SK-N-SH (cell line): ENCODE data around the gene ZFP90. TPM values are rescaled to one million over a fixed set of nuclear protein-coding genes. Genes with fewer than 3 reads are reported as not detected.

ENCODE experiments used
- CTCF ChIA-PET: fragments of 300-600, 350-600 bp; formaldehyde crosslinking; extraction: SDS; loops from one replicate; lab custom pipeline; 2021; lab: Yijun Ruan, JAX
- POLR2A ChIA-PET: fragments of 350-600 bp; sonication (Branson Sonifier 250); formaldehyde crosslinking; extraction: SDS; loops from one replicate; lab custom pipeline; 2020; ENCODE audit warnings: antibody characterized with exemption, inconsistent platforms; lab: Yijun Ruan, JAX
- DNase-seq: peaks from one replicate; pipeline ENCODE4 v3.0.0; 2012
- H2AFZ ChIP-seq: fragments of 200-600 bp; sonication (generic); 2 replicates; pipeline ENCODE4 v1.8.1; 2016; ENCODE audit warnings: antibody characterized with exemption, mild to moderate bottlenecking, low read depth
- H3F3A ChIP-seq: fragments of 200-600 bp; sonication (generic); replicated peaks from 2 replicates; pipeline ENCODE3; 2016; ENCODE audit warnings: antibody characterized with exemption, mild to moderate bottlenecking; ENCODE audit not compliant: insufficient read depth
- H3K27ac ChIP-seq, 2 experiments: fragments of 200-500 bp in 1 of 2; fragments of 200-600 bp in 1 of 2; sonication (Bioruptor generic) in 1 of 2; sonication (generic), shearing (Covaris generic) in 1 of 2; 2 replicates each; pipeline versions ENCODE4 v1.5.1 to v1.6.1; 2014 to 2016; ENCODE audit warnings: low read depth in 2 of 2, inconsistent platforms in 1 of 2, low read length in 1 of 2, mild to moderate bottlenecking in 1 of 2, mixed read lengths in 1 of 2
- H3K27me3 ChIP-seq: fragments of 200-600 bp; sonication (generic), shearing (Covaris generic); 2 replicates; pipeline ENCODE4 v1.6.1; 2016; ENCODE audit warnings: mixed run types; ENCODE audit not compliant: insufficient read depth
- H3K36me3 ChIP-seq, 2 experiments: fragments of 200-500 bp in 1 of 2; fragments of 200-600 bp in 1 of 2; sonication (Bioruptor generic) in 1 of 2; sonication (generic) in 1 of 2; replicated peaks in 1 of 2; 2 replicates each; pipeline versions ENCODE3 to v1.5.1; 2014 to 2016; ENCODE audit warnings: low read length in 1 of 2, mild to moderate bottlenecking in 1 of 2; ENCODE audit not compliant: insufficient read depth in 2 of 2, control insufficient read depth in 1 of 2
- H3K4me1 ChIP-seq, 2 experiments: fragments of 200-500 bp in 1 of 2; fragments of 200-600 bp in 1 of 2; sonication (Bioruptor generic) in 1 of 2; sonication (generic), shearing (Covaris generic) in 1 of 2; 2 replicates each; pipeline versions ENCODE4 v1.5.1 to v1.6.1; 2014 to 2016; ENCODE audit warnings: low read depth in 1 of 2, low read length in 1 of 2, mixed run types in 1 of 2; ENCODE audit not compliant: insufficient read depth in 2 of 2, control insufficient read depth in 1 of 2
- H3K4me2 ChIP-seq: fragments of 200-600 bp; sonication (generic), shearing (Covaris generic); 2 replicates; pipeline ENCODE4 v1.6.1; 2017; ENCODE audit warnings: mixed run types
- H3K4me3 ChIP-seq, 2 experiments: fragments of 200-500 bp in 1 of 2; fragments of 200-600 bp in 1 of 2; sonication (Bioruptor generic) in 1 of 2; sonication (generic), shearing (Covaris generic) in 1 of 2; 2 replicates each; pipeline versions ENCODE4 v1.5.1 to v1.8.1; 2014 to 2016; ENCODE audit warnings: low read depth in 2 of 2, inconsistent platforms in 1 of 2, low read length in 1 of 2, mild to moderate bottlenecking in 1 of 2, mixed read lengths in 1 of 2, moderate library complexity in 1 of 2
- H3K79me2 ChIP-seq: fragments of 200-600 bp; sonication (generic); 2 replicates; pipeline ENCODE4 v1.8.1; 2017; ENCODE audit warnings: mild to moderate bottlenecking; ENCODE audit not compliant: insufficient read depth
- H3K9ac ChIP-seq: fragments of 200-600 bp; sonication (generic); 2 replicates; pipeline ENCODE4 v1.6.1; 2017; ENCODE audit warnings: mixed run types
- H3K9me2 ChIP-seq: fragments of 200-600 bp; sonication (generic); 2 replicates; pipeline ENCODE4 v1.6.1; 2017; ENCODE audit warnings: mixed run types
- H3K9me3 ChIP-seq: fragments of 200-600 bp; sonication (generic); 2 replicates; pipeline ENCODE4 v1.6.1; 2017; ENCODE audit warnings: mixed run types, mild to moderate bottlenecking, moderate library complexity
- H4K20me1 ChIP-seq: fragments of 200-600 bp; sonication (generic); 2 replicates; pipeline ENCODE4 v1.6.1; 2017; ENCODE audit warnings: mild to moderate bottlenecking, mixed run types; ENCODE audit not compliant: insufficient read depth
- CHD2 ChIP-seq: fragments of 150-350 bp; IDR thresholded peaks from 2 replicates; pipeline ENCODE4 v1.6.1; 2018; ENCODE audit warnings: low read length; ENCODE audit not compliant: partially characterized antibody
- EZH2phosphoT487 ChIP-seq: fragments of 200-600 bp; sonication (generic); IDR thresholded peaks from 2 replicates; pipeline ENCODE4 v1.6.1; 2017; ENCODE audit warnings: low read depth, mixed run types, mild to moderate bottlenecking, antibody characterized with exemption, moderate library complexity, borderline replicate concordance
- FOSL2 ChIP-seq: IDR thresholded peaks from 2 replicates; pipeline ENCODE4 v1.4.0; 2012; ENCODE audit warnings: low read depth, mild to moderate bottlenecking, moderate library complexity, borderline replicate concordance
- FOXJ3 ChIP-seq: sonication (generic); formaldehyde crosslinking; IDR thresholded peaks from 2 replicates; pipeline ENCODE4 v1.5.1; 2020; ENCODE audit warnings: mild to moderate bottlenecking, missing genetic modification reagents
- FOXM1 ChIP-seq: IDR thresholded peaks from 2 replicates; pipeline ENCODE4 v1.4.0; 2012; ENCODE audit warnings: low read depth, mild to moderate bottlenecking
- GATA2 ChIP-seq: sonication (generic); formaldehyde crosslinking; IDR thresholded peaks from 2 replicates; pipeline ENCODE4 v1.5.0; 2020; ENCODE audit warnings: mild to moderate bottlenecking, missing genetic modification reagents
- JUND ChIP-seq: IDR thresholded peaks from 2 replicates; pipeline ENCODE4 v1.4.0; 2012
- MEF2A ChIP-seq: IDR thresholded peaks from 2 replicates; pipeline ENCODE4 v1.4.0; 2012; ENCODE audit warnings: low read depth, borderline replicate concordance
- MXI1 ChIP-seq: IDR thresholded peaks from 2 replicates; pipeline ENCODE4 v1.6.1; 2012; ENCODE audit warnings: mild to moderate bottlenecking, low read depth, low read length, improper control_type of control experiment
- NRF1 ChIP-seq: IDR thresholded peaks from 2 replicates; pipeline ENCODE4 v1.6.1; 2012; ENCODE audit warnings: low read depth, mild to moderate bottlenecking, low read length
- RCOR1 ChIP-seq: fragments of 150-350 bp; IDR thresholded peaks from 2 replicates; pipeline ENCODE4 v1.6.1; 2017; ENCODE audit warnings: antibody characterized with exemption, low read length
- RFX5 ChIP-seq: IDR thresholded peaks from 2 replicates; pipeline ENCODE4 v1.6.1; 2012; ENCODE audit warnings: mild to moderate bottlenecking, improper control_type of control experiment, low read length
- TAF1 ChIP-seq: IDR thresholded peaks from 2 replicates; pipeline ENCODE4 v1.6.1; 2012; ENCODE audit warnings: low read depth, mild to moderate bottlenecking, low read length, moderate library complexity, borderline replicate concordance
- YY1 ChIP-seq: IDR thresholded peaks from 2 replicates; pipeline ENCODE4 v1.4.0; 2012; ENCODE audit warnings: low read depth, mild to moderate bottlenecking
- WGBS: methylation state at CpG from one replicate; pipeline ENCODE4 v1.1.6; 2017; ENCODE audit warnings: low lambda C conversion rate; 5-methylcytosine and 5-hydroxymethylcytosine counted together
- polyA plus RNA-seq, 3 experiments: library from polyadenylated mRNA; depleted of rRNA; stranded (reverse); fragments of >200 nt; gene quantifications; 2 replicates each; pipeline ENCODE4 v1.2.3, GENCODE V29; 2012
- TF ChIP-seq, protein P1 (sequence below): IDR thresholded peaks from 2 replicates; pipeline ENCODE4 v1.4.0; 2012; ENCODE audit warnings: low read depth
- TF ChIP-seq, protein P2 (sequence below): fragments of 200-600 bp; sonication (generic); IDR thresholded peaks from 2 replicates; pipeline ENCODE4 v1.6.1; 2017; ENCODE audit warnings: antibody characterized with exemption, mild to moderate bottlenecking, moderate library complexity
- TF ChIP-seq, protein P3 (sequence below): IDR thresholded peaks from 2 replicates; pipeline ENCODE4; 2012
- TF ChIP-seq, protein P4 (sequence below): fragments of 150-350 bp; IDR thresholded peaks from 2 replicates; pipeline ENCODE4 v1.6.1; 2017; ENCODE audit warnings: antibody characterized with exemption, low read length, low read depth, borderline replicate concordance

ZFP90 gene
- polyA plus RNA-seq, 1 of the 3 experiments (the other 2 are of a cell fraction) = 9.9 TPM

DNA sequence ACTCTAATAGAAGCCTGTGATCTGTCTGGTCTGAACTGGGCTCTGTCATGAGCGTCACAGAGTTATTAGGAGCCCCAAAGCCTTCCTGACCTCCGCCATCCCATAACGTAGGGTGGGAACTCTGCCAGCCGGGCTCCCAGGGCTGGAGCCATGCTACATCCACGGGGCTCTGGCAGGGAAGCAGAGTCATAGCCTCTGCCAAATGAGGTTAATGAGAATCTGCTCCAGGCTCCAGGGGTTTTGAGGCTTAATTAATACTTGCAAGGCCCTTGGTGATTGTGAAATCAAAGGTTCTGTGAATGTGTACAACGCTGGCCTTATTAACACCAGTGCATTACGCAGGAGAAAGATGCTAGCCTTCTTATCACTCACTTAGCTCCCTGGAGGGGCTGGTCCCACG, 42.4 kb upstream of the ZFP90 start:
- ChIA-PET CTCF (interaction anchor here (0.9 to 1.4 kb wide), 6 partner anchors 15 to 83 kb away, joined by 3 to 5 read pairs (median 3); no protein-coding TSS in a partner anchor), POLR2A (no interaction called here)
- 9% methylated on average over 6 of the region's 8 CpGs for WGBS
- Histone ChIP-seq H4K20me1 (no peaks in the 10 kb centered on the region), H3K9me2 (no peaks in the 10 kb centered on the region), H3K36me3 (no peaks in the 10 kb centered on the region), H3K4me2 (no peak overlapping the region), H3K27ac (no peak overlapping the region), H3K27me3 (no peaks in the 10 kb centered on the region; the same call in 1 of the 2 replicates), H3K9me3 (no peaks in the 10 kb centered on the region), H3F3A (no peaks in the 10 kb centered on the region), H3K4me1 (peaks cover 0 to 14% of the 10 kb centered on the region in 2 experiments; a peak in 1 of 4 replicates), H3K4me3 (no peak overlapping the region), H2AFZ (no peak overlapping the region), H3K9ac (no peak overlapping the region), H3K79me2 (no peaks in the 10 kb centered on the region)
- DNase-seq = peak; percentile 80
- TF ChIP-seq CHD2 (peak; percentile 9), RCOR1 (peak; percentile 73), GATA2 (CRISPR knock-in tag) (no peak), MXI1 (0 out of 2 replicates have a peak, but pooled peaks have one; percentile 37), FOXM1 (no peak)

DNA sequence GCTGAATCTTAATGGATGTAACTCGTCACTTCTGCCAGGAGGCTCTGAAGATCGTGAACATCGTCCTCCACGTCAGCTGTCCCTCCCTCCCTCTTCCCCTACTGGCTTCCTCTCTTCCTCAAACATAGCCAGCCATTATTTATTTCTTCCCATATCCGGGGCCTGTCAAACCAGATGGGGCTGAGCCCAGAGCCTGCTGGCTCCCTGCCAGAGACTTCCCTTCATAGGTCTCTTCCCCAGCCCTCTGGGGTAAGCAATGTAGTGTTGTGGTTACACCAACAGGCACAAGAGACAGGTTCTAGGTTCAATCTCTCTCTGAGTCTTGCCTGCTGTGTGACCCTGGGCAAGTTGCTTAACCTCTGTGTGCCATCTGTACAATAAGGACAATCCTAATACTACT, 40.1 kb upstream of the ZFP90 start:
- no peak overlapping the region for H3K27ac ChIP-seq
- no peaks in the 10 kb centered on the region; the same call in 1 of the 2 replicates for H3K27me3 ChIP-seq
- no peak overlapping the region for H3K4me3 ChIP-seq
- H3K9me3 ChIP-seq = no peaks in the 10 kb centered on the region
- H3K79me2 ChIP-seq = no peaks in the 10 kb centered on the region
- no peaks in the 10 kb centered on the region for H3K36me3 ChIP-seq
- no peaks in the 10 kb centered on the region for H3F3A ChIP-seq
- H3K4me1 ChIP-seq = peaks cover 0 to 14% of the 10 kb centered on the region in 2 experiments; a peak in 1 of 4 replicates
- no peak overlapping the region for H3K9ac ChIP-seq
- WGBS = 57% methylated on average over 5 of the region's 5 CpGs
- ChIA-PET POLR2A (no interaction called here), CTCF (interaction anchor here (0.6 to 1.4 kb wide), 4 partner anchors 20 to 30 kb away, joined by 3 to 4 read pairs (median 4); no protein-coding TSS in a partner anchor)
- no peaks in the 10 kb centered on the region for H3K9me2 ChIP-seq
- H3K4me2 ChIP-seq = no peak overlapping the region
- H4K20me1 ChIP-seq = no peaks in the 10 kb centered on the region
- DNase-seq = peak; percentile 55
- H2AFZ ChIP-seq = no peak overlapping the region
- no peak for TF ChIP-seq FOXJ3 (CRISPR knock-in tag)
- no peak for TF ChIP-seq MEF2A
- TF ChIP-seq FOSL2 = no peak
- no peak for TF ChIP-seq YY1
- TF ChIP-seq, protein P1, sequence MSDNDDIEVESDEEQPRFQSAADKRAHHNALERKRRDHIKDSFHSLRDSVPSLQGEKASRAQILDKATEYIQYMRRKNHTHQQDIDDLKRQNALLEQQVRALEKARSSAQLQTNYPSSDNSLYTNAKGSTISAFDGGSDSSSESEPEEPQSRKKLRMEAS = no peak
- TF ChIP-seq TAF1 = no peak
- TF ChIP-seq RFX5 = no peak
- no peak for TF ChIP-seq NRF1
- TF ChIP-seq GATA2 (CRISPR knock-in tag) = no peak
- TF ChIP-seq FOXM1 = no peak
- TF ChIP-seq, protein P2, sequence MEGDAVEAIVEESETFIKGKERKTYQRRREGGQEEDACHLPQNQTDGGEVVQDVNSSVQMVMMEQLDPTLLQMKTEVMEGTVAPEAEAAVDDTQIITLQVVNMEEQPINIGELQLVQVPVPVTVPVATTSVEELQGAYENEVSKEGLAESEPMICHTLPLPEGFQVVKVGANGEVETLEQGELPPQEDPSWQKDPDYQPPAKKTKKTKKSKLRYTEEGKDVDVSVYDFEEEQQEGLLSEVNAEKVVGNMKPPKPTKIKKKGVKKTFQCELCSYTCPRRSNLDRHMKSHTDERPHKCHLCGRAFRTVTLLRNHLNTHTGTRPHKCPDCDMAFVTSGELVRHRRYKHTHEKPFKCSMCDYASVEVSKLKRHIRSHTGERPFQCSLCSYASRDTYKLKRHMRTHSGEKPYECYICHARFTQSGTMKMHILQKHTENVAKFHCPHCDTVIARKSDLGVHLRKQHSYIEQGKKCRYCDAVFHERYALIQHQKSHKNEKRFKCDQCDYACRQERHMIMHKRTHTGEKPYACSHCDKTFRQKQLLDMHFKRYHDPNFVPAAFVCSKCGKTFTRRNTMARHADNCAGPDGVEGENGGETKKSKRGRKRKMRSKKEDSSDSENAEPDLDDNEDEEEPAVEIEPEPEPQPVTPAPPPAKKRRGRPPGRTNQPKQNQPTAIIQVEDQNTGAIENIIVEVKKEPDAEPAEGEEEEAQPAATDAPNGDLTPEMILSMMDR = no peak
- no peak for TF ChIP-seq EZH2phosphoT487
- TF ChIP-seq, protein P3, sequence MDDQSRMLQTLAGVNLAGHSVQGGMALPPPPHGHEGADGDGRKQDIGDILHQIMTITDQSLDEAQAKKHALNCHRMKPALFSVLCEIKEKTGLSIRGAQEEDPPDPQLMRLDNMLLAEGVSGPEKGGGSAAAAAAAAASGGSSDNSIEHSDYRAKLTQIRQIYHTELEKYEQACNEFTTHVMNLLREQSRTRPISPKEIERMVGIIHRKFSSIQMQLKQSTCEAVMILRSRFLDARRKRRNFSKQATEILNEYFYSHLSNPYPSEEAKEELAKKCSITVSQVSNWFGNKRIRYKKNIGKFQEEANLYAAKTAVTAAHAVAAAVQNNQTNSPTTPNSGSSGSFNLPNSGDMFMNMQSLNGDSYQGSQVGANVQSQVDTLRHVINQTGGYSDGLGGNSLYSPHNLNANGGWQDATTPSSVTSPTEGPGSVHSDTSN = no peak
- no peak for TF ChIP-seq CHD2
- TF ChIP-seq, protein P4, sequence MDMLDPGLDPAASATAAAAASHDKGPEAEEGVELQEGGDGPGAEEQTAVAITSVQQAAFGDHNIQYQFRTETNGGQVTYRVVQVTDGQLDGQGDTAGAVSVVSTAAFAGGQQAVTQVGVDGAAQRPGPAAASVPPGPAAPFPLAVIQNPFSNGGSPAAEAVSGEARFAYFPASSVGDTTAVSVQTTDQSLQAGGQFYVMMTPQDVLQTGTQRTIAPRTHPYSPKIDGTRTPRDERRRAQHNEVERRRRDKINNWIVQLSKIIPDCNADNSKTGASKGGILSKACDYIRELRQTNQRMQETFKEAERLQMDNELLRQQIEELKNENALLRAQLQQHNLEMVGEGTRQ = no peak
- TF ChIP-seq JUND = no peak
- TF ChIP-seq, all 33 proteins: peak for 0
